Activated CD8-positive, alpha-beta memory T cell treated with anti-CD3 and anti-CD28 coated beads for 4 hours (primary cell): ENCODE results near the gene CNDP2.
"Not testable (repeated sequence)": the region's sequence is repeated elsewhere in the genome, so short reads cannot be mapped to it uniquely, and the experiment has no call there.

Experiments used
- DNase-seq, 2 donors: peaks; one replicate each; pipeline ENCODE4 v3.0.0-alpha.2; 2020; ENCODE audit warnings: low read depth in 2 of 2

Gene CNDP2

GRCh38 chr18:74534981-74535649 is 39.0 kb downstream of the CNDP2 start:
- no peak for DNase-seq

GRCh38 chr18:74539289-74539688 is 43.1 kb downstream of the CNDP2 start:
- no peak for DNase-seq

GRCh38 chr18:74540652-74541421 is 44.7 kb downstream of the CNDP2 start:
- DNase-seq: no peak

- no peak for DNase-seq
Observed at GRCh38 chr18:74541703-74542555, 45.8 kb downstream of the CNDP2 start.

GRCh38 chr18:74544898-74545297 is 48.7 kb downstream of the CNDP2 start:
- no peak for DNase-seq

GRCh38 chr18:74546007-74546406 is 49.8 kb downstream of the CNDP2 start:
- DNase-seq: no peak

GRCh38 chr18:74546751-74547530 is 50.8 kb downstream of the CNDP2 start:
- DNase-seq: no peak

- no peak for DNase-seq
Observed at GRCh38 chr18:74547860-74548259, 51.7 kb downstream of the CNDP2 start.

- DNase-seq: no peak
Observed at GRCh38 chr18:74549591-74550104, 53.5 kb downstream of the CNDP2 start.

GRCh38 chr18:74550886-74551285 is 54.7 kb downstream of the CNDP2 start:
- no peak for DNase-seq

- DNase-seq: no peak
Observed at GRCh38 chr18:74551452-74551851, 55.3 kb downstream of the CNDP2 start.

- DNase-seq: peak; percentile 50 to 52
Observed at GRCh38 chr18:74551936-74552555, 55.9 kb downstream of the CNDP2 start.

GRCh38 chr18:74556126-74556525 is 60.0 kb downstream of the CNDP2 start:
- no peak for DNase-seq

GRCh38 chr18:74558096-74558495 is 61.9 kb downstream of the CNDP2 start:
- no peak for DNase-seq

GRCh38 chr18:74562131-74562730 is 66.1 kb downstream of the CNDP2 start:
- no peak for DNase-seq

GRCh38 chr18:74562775-74563174 is 66.6 kb downstream of the CNDP2 start:
- no peak for DNase-seq

GRCh38 chr18:74563999-74564398 is 67.8 kb downstream of the CNDP2 start:
- DNase-seq: no peak

- not testable (repeated sequence) for DNase-seq
Observed at GRCh38 chr18:74565164-74565563, 69.0 kb downstream of the CNDP2 start.

GRCh38 chr18:74565993-74566392 is 69.8 kb downstream of the CNDP2 start:
- DNase-seq: not testable (repeated sequence)

- DNase-seq: no peak
Observed at GRCh38 chr18:74567822-74568221, 71.7 kb downstream of the CNDP2 start.
